Measurements from ENCODE around the gene RBPJ.

DNA sequence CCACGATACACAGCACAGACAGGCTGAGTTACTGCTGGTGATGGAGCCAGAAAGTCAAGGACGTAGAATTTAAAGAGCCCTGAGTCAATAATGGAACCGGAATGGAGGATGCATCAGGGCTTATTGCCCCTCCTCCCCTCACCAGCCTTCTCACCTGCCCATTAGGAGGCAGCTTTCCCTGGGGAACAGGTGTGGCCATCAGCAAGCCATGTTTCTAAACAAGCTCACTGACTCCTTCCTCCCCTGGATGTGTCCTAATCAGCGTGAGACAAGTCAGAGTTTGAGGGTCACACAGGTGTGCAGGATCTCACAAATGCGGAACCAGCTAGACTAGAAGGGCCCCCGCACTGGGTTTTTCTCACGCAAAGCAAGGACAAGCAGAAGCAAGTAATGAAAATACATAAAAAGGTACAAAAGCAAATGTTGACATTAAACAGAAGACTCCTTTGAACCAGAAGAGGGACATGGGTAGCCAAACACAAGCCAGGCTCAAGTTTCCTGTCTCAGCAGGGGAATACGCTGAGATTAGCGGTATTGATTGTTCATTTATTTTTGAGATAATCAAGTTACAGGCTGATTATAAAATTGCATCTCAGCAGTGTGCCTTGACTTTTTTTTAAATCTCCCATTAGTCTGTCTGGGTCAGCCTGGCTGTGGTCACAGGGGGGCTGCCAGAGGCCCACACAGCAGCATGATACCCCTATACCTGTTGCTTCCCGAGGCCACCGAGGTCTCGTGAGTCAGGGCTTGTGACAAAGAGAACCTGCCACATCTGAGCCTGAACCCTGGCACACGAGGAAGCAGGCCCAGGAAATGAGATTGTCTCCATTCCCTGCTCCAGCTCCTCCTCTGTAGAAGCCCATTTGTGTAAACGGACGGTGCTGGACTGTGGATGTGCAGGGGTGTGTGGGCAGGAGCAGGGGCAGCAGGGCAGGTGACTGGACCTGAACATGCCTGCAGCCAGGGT, 132.0 kb downstream of the RBPJ start:
- no peak for TF ChIP-seq POLR2AphosphoS5 (IDR thresholded peaks at IDR 0.05; ENCODE audit: low read depth, low read length)
- TF ChIP-seq TAF1 (IDR thresholded peaks at IDR 0.05; ENCODE audit: borderline replicate concordance, insufficient read depth, low read length): no peak
- TF ChIP-seq, protein P1, sequence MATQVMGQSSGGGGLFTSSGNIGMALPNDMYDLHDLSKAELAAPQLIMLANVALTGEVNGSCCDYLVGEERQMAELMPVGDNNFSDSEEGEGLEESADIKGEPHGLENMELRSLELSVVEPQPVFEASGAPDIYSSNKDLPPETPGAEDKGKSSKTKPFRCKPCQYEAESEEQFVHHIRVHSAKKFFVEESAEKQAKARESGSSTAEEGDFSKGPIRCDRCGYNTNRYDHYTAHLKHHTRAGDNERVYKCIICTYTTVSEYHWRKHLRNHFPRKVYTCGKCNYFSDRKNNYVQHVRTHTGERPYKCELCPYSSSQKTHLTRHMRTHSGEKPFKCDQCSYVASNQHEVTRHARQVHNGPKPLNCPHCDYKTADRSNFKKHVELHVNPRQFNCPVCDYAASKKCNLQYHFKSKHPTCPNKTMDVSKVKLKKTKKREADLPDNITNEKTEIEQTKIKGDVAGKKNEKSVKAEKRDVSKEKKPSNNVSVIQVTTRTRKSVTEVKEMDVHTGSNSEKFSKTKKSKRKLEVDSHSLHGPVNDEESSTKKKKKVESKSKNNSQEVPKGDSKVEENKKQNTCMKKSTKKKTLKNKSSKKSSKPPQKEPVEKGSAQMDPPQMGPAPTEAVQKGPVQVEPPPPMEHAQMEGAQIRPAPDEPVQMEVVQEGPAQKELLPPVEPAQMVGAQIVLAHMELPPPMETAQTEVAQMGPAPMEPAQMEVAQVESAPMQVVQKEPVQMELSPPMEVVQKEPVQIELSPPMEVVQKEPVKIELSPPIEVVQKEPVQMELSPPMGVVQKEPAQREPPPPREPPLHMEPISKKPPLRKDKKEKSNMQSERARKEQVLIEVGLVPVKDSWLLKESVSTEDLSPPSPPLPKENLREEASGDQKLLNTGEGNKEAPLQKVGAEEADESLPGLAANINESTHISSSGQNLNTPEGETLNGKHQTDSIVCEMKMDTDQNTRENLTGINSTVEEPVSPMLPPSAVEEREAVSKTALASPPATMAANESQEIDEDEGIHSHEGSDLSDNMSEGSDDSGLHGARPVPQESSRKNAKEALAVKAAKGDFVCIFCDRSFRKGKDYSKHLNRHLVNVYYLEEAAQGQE (IDR thresholded peaks at IDR 0.05; ENCODE audit: insufficient read depth in 1 of 2, low read depth in 2 of 2, low read length in 2 of 2): no peak
- no peak for TF ChIP-seq FOXP2 (optimal IDR thresholded peaks at IDR 0.05; ENCODE audit: borderline replicate concordance, extremely low read depth, extremely low read length, insufficient read depth)

Measured in PFSK-1 (cell line).